Left ventricle myocardium inferior (tissue), 1 donor: Measurements from ENCODE around the gene PITX1. TPM values are rescaled to one million over a fixed set of nuclear protein-coding genes. Genes with fewer than 3 reads are reported as not detected.

Experiments used
- DNase-seq: peaks from one replicate; pipeline ENCODE4 v3.0.0-alpha.2; 2020
- H3K27ac ChIP-seq: fragments of 200-600 bp; replicated peaks from 2 replicates; pipeline ENCODE4 v1.8.0; 2021
- H3K27me3 ChIP-seq: fragments of 200-600 bp; 2 replicates; pipeline ENCODE4 v1.8.0; 2021; ENCODE audit warnings: low read depth
- H3K36me3 ChIP-seq: fragments of 200-600 bp; 2 replicates; pipeline ENCODE4 v1.8.0; 2021
- H3K4me1 ChIP-seq: fragments of 200-600 bp; 2 replicates; pipeline ENCODE4 v1.8.0; 2021
- H3K4me3 ChIP-seq: fragments of 200-600 bp; 2 replicates; pipeline ENCODE4 v1.8.0; 2021; ENCODE audit warnings: mild to moderate bottlenecking, moderate library complexity
- H3K9me3 ChIP-seq: fragments of 200-600 bp; replicated peaks from 2 replicates; pipeline ENCODE4 v1.8.0; 2021
- CTCF ChIP-seq: fragments of 200-600 bp; IDR thresholded peaks from 2 replicates; pipeline ENCODE4 v1.8.0; 2021; ENCODE audit warnings: antibody characterized with exemption, mild to moderate bottlenecking, borderline replicate concordance
- intact Hi-C: fragments of 100-400 bp; cut with micrococcal nuclease; formaldehyde crosslinking; loops from one replicate; pipeline ENCODE4 v1.11.0; 2022
- total RNA-seq: library from RNA; stranded (reverse); fragmentation: NEBNext Ultra II Directional; extraction: Animal tissue kit (Norgen Biotek cat#: 25700); gene quantifications from one replicate; pipeline ENCODE4 v1.2.1, GENCODE V29; 2021
- donor health status: DM: no; HTN: yes; CAD: no; lungs with severe emphysema.

The PITX1 gene
- total RNA-seq, 1 donor from 2014 or later, result not detected

GRCh38 chr5:135064235-135064570, 30.2 kb upstream of the PITX1 start:
- no peak overlapping the region for H3K4me3 ChIP-seq
- no peaks in the 10 kb centered on the region for H3K9me3 ChIP-seq
- H3K27me3 ChIP-seq, result peaks cover 53% of the 10 kb centered on the region
- H3K27ac ChIP-seq, result no peak overlapping the region
- intact Hi-C loops, result no loop called here
- no peak for TF ChIP-seq CTCF
- no peak for DNase-seq
- H3K4me1 ChIP-seq, result no peaks in the 10 kb centered on the region
- H3K36me3 ChIP-seq, result no peaks in the 10 kb centered on the region

- peaks cover 48% of the 10 kb centered on the region for H3K27me3 ChIP-seq
- H3K36me3 ChIP-seq, result no peaks in the 10 kb centered on the region
- DNase-seq, result no peak
- no peaks in the 10 kb centered on the region for H3K4me1 ChIP-seq
- intact Hi-C loops, result no loop called here
- H3K27ac ChIP-seq, result no peak overlapping the region
- H3K4me3 ChIP-seq, result no peak overlapping the region
- no peak for TF ChIP-seq CTCF
- H3K9me3 ChIP-seq, result no peaks in the 10 kb centered on the region
Measured at GRCh38 chr5:135063511-135064234, 29.6 kb upstream of the PITX1 start.

- Histone ChIP-seq H3K27me3 (peaks cover 47% of the 10 kb centered on the region), H3K9me3 (no peaks in the 10 kb centered on the region), H3K36me3 (no peaks in the 10 kb centered on the region), H3K4me1 (no peaks in the 10 kb centered on the region), H3K4me3 (no peak overlapping the region), H3K27ac (no peak overlapping the region)
- no peak for DNase-seq
- intact Hi-C loops, result no loop called here
- TF ChIP-seq CTCF, result no peak
Measured at GRCh38 chr5:135063056-135063445, 29.0 kb upstream of the PITX1 start.

GRCh38 chr5:135062216-135063055, 28.4 kb upstream of the PITX1 start:
- intact Hi-C loops, result no loop called here
- DNase-seq, result no peak

GRCh38 chr5:135061001-135061400, 27.0 kb upstream of the PITX1 start:
- Histone ChIP-seq H3K27ac (no peak overlapping the region), H3K4me1 (peaks cover 2% of the 10 kb centered on the region), H3K9me3 (no peaks in the 10 kb centered on the region), H3K36me3 (no peaks in the 10 kb centered on the region), H3K4me3 (no peak overlapping the region), H3K27me3 (peaks cover 38% of the 10 kb centered on the region)
- no peak for DNase-seq
- intact Hi-C loops, result no loop called here
- no peak for TF ChIP-seq CTCF

More at GRCh38 chr5:135062216-135063055, 28.4 kb upstream of the PITX1 start:
- no peak overlapping the region for H3K4me3 ChIP-seq
- H3K4me1 ChIP-seq, result no peaks in the 10 kb centered on the region
- peaks cover 47% of the 10 kb centered on the region for H3K27me3 ChIP-seq
- no peaks in the 10 kb centered on the region for H3K36me3 ChIP-seq
- no peak overlapping the region for H3K27ac ChIP-seq
- no peaks in the 10 kb centered on the region for H3K9me3 ChIP-seq
- no peak for TF ChIP-seq CTCF
